Activated naive CD8-positive, alpha-beta T cell treated with anti-CD3 and anti-CD28 coated beads, Interleukin-2, amount 10 ng/mL, durations not matched to agents 7 days and 5 days (primary cell): ENCODE results near the gene SLC7A8. TPM values are rescaled to one million over a fixed set of nuclear protein-coding genes. Genes with fewer than 3 reads are reported as not detected.

Experiments used
- ATAC-seq: fragments of 150-1000 bp; cut with Tn5 transposase; one replicate; pipeline ENCODE4 v1.10.0; 2021; ENCODE audit warnings: low read depth, moderate library complexity
- POLR2A ChIA-PET: fragments of 350-600 bp; sonication (Branson Sonifier 250); formaldehyde crosslinking; loops from one replicate; lab custom pipeline; 2021; ENCODE audit warnings: antibody characterized with exemption; lab: Charles Lee
- DNase-seq: peaks from one replicate; pipeline ENCODE4 v3.0.0; 2021
- H3K27ac Mint-ChIP-seq: one replicate; pipeline ENCODE4 v1.8.0; 2022; ENCODE audit warnings: mild to moderate bottlenecking, mixed read lengths
- H3K27me3 Mint-ChIP-seq: one replicate; pipeline ENCODE4 v1.8.0; 2022; ENCODE audit warnings: mild to moderate bottlenecking, moderate library complexity, mixed read lengths
- H3K36me3 Mint-ChIP-seq: one replicate; pipeline ENCODE4 v1.8.0; 2021; ENCODE audit warnings: mild to moderate bottlenecking, mixed read lengths
- H3K4me1 Mint-ChIP-seq: one replicate; pipeline ENCODE4 v1.8.0; 2021; ENCODE audit warnings: mixed read lengths
- H3K4me3 Mint-ChIP-seq: one replicate; pipeline ENCODE4 v1.8.0; 2022; ENCODE audit warnings: mild to moderate bottlenecking, moderate library complexity, mixed read lengths
- H3K9me3 Mint-ChIP-seq: one replicate; pipeline ENCODE4 v1.8.0; 2021; ENCODE audit warnings: mixed read lengths
- total RNA-seq, 2 experiments: library from RNA; stranded (reverse); gene quantifications; one replicate each; pipeline ENCODE4 v1.2.3, GENCODE V29; 2021

Gene SLC7A8
- total RNA-seq, 2 experiments from 2014 or later: 1.8 to 3.1 TPM

DNA sequence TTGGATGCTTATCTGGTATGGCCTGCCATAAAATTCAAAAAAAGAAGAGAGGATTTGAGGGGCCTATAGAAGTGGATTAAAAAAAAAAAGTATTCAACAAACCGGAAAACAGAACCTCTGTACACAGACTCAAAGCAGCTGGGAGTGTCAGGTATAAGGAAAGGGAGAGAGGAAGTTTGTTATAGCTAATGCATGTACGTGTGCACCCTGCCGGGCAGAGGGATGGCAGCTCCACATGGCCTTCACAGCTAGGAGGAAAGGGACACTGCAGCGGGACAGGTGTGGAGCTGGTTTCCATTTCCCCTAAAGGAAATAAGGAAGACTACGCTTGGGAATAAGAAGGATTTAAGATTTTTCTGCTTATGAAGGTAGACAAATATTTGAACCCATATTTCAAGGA, 21.5 kb downstream of the SLC7A8 start:
- Mint-ChIP-seq H3K36me3 (no peaks in the 10 kb centered on the region), H3K4me1 (peaks cover 11% of the 10 kb centered on the region), H3K9me3 (no peaks in the 10 kb centered on the region), H3K4me3 (no peak overlapping the region), H3K27me3 (peaks cover 5% of the 10 kb centered on the region), H3K27ac (no peak overlapping the region)
- POLR2A ChIA-PET: interaction anchor here (0.9 kb wide), 1 partner anchor 41 kb away, joined by 3 read pairs; no protein-coding TSS in a partner anchor
- DNase-seq (no peak), ATAC-seq (no peak)

DNA sequence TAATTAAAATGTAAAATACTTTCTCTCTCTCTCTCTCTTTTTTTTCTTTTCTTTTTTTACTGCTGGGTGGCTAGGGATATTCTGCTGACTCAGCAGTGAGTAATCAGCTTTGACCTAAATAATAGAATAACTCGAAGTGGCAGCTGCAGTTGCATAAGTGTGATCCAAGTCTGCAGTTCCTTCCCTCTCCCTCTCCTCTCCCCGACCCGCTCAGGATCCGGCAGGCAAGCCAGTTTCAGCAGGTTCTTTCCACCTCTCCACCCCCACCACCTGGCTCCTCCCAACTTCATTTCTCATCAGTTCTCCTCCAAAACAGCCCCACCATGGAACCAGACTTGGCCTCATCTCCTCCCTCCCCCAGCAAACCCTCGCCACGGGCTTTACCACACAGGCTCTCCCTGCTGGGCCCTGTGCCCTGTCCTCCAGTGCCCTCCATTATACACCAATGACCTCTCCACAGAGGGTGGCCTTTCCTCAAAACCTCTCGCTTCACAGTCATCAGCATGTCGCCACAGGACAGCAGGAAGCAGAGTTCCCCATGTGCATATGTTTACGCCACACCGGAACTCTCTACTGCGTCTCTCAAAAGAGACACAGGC, 22.4 kb downstream of the SLC7A8 start:
- no peaks in the 10 kb centered on the region for H3K36me3 Mint-ChIP-seq

DNA sequence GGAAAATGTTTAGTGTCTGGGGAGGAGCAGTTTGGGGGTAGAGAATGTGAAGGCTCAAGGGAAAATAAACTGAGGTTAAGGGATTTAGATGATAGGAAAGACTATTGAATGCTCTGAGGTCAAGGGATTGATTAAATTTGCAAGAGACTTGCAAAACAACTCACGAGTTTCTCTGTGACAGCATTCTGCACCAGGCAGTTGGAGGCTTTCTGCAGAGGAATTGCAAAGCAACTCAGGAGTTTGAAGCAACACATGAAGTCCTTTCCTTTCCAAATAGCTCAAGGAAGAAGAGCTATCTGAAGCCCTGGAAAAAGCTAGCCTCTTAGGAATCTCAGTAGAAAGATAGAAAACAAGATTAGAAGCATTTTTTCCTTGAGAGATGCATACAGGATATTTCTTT, 23.9 kb downstream of the SLC7A8 start:
- no peaks in the 10 kb centered on the region for H3K9me3 Mint-ChIP-seq
- no peaks in the 10 kb centered on the region for H3K36me3 Mint-ChIP-seq
- peaks cover 7% of the 10 kb centered on the region for H3K27me3 Mint-ChIP-seq
- DNase-seq: no peak
- ATAC-seq: no peak
- H3K4me3 Mint-ChIP-seq: no peak overlapping the region
- POLR2A ChIA-PET: no interaction called here
- peaks cover 16% of the 10 kb centered on the region for H3K4me1 Mint-ChIP-seq
- no peak overlapping the region for H3K27ac Mint-ChIP-seq

More for the DNA sequence above, 22.4 kb downstream of the SLC7A8 start:
- POLR2A ChIA-PET: no interaction called here
- no peak overlapping the region for H3K4me3 Mint-ChIP-seq
- ATAC-seq (no peak), DNase-seq (no peak)
- H3K4me1 Mint-ChIP-seq: peaks cover 11% of the 10 kb centered on the region
- peak overlapping the region; percentile 35 for H3K27ac Mint-ChIP-seq
- H3K27me3 Mint-ChIP-seq: peaks cover 5% of the 10 kb centered on the region
- H3K9me3 Mint-ChIP-seq: no peaks in the 10 kb centered on the region

DNA sequence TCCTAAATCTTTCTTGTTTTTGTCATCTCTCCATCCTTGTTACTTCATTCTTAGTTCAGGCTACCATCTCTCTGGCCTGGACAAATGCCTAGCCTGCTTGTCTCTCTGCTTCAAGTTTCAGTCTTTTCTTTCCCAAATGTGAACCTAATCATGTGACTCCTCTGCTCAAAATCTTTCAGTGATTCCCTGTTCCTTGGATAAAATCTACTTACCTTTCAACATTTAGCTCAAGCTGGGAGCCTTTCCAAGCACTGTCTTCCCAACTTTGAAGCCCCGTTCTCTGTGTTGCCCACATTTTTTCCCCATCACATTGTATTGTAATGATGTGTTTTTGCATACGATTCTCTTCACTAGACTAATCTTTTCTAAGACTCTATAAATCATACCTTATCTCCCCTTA, 24.7 kb downstream of the SLC7A8 start:
- no peaks in the 10 kb centered on the region for H3K36me3 Mint-ChIP-seq
- ATAC-seq (no peak), DNase-seq (no peak)
- peaks cover 17% of the 10 kb centered on the region for H3K4me1 Mint-ChIP-seq
- no peak overlapping the region for H3K4me3 Mint-ChIP-seq
- no peak overlapping the region for H3K27ac Mint-ChIP-seq
- H3K27me3 Mint-ChIP-seq: peaks cover 7% of the 10 kb centered on the region
- POLR2A ChIA-PET: no interaction called here
- H3K9me3 Mint-ChIP-seq: no peaks in the 10 kb centered on the region

DNA sequence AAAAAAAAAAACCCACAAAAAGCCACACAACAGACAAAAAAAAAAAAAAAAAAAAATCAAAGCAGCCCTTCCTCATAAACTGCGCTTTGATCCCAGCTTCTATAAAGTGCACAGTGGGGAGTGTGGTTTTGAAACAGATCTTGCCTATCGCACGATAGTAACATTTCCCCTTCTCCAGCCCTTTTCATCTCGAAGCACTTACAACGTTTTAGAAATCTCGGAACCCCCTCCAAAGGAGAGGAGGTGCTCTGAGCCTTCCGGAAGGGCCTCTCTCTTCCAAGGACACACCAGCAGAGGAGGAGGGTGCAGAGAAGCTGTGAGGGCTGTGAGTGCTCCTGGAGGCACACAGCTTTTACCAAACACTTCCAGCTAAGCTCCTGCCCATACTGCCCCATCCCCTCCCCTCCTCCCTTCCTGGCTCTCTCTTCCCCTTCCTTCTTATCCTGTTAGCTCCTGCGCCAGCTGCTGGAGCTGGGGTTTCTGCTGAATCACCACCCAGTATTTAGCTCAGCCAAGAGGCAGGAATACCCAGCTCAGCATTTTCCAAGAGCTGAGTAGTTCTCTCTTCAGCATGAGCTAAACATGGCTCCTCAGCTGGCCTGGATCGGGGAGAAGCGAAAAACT, 28.4 kb downstream of the SLC7A8 start:
- Mint-ChIP-seq H3K27ac (no peak overlapping the region), H3K27me3 (peaks cover 11% of the 10 kb centered on the region), H3K4me3 (no peak overlapping the region), H3K36me3 (no peaks in the 10 kb centered on the region), H3K4me1 (peaks cover 9% of the 10 kb centered on the region), H3K9me3 (no peaks in the 10 kb centered on the region)
- POLR2A ChIA-PET: no interaction called here
- DNase-seq: no peak
- no peak for ATAC-seq

DNA sequence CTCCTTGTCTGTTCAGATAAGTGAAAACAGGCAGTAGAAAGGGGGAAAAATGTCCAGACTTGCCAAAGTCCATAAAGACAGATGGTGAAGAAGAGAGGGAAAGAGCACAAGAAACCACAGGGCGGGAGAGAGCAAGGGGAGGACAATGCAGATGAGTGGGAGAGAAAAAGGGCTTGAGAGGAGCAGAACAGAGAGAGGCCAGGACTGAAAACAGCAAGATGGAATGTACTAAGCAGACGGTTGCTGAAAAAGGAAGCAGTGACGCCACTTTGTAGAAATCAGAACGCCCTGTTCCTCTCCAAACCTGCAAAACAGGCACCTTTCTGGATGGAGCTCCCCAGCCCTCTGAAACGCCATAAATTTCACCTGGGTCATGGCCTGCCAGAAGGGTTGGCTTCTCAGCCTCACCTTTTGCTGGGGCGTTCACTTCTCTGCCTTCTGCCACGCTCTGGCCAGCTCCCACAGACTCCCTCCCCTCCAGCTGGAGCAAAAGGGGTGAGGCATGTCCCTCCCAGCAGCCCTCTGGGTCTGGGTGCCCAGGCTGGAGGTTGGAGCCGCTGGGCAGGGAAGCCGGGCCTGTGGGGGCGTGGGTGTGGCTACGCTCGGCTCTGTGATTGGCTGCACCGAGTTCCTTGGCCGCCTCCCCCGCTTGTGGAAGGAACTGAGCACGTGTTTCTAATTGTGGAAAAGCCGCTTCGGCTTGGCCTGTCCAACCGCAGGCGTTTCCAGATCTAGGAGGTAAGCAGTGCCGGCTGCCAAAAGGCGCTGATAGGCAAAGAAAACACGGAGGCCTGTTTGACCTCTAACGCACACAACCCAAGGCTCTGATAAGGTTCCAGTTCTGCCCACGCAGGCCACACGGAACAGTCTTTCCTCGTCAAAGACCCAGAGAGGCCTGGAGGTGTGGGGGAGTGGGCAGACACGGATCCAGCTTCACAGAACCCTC, 29.3 kb downstream of the SLC7A8 start:
- H3K4me1 Mint-ChIP-seq: peaks cover 9% of the 10 kb centered on the region
- no peak overlapping the region for H3K4me3 Mint-ChIP-seq
- POLR2A ChIA-PET: no interaction called here
- H3K9me3 Mint-ChIP-seq: no peaks in the 10 kb centered on the region
- no peak overlapping the region for H3K27ac Mint-ChIP-seq
- peaks cover 11% of the 10 kb centered on the region for H3K27me3 Mint-ChIP-seq
- ATAC-seq (no peak), DNase-seq (no peak)
- no peaks in the 10 kb centered on the region for H3K36me3 Mint-ChIP-seq

DNA sequence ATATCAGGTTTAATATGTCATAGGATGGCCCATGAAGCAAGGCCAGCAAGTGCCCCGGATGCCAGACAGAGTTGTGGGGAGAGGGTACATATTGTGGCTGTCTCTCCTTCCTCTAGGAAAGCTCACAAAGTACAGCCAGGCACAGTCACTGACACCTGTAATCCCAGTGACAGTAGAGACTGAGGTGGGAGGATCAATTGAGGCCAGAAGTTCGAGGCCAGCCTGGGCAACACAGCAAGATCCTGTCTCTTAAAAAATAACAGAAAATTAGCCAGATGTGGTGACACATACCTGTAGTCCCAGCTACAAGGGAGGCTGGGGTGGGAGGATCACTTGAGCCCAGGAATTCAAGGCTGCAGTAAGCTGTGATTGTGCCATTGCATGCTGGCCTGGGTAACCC, 32.1 kb downstream of the SLC7A8 start:
- H3K27ac Mint-ChIP-seq: no peak overlapping the region
- H3K27me3 Mint-ChIP-seq: peaks cover 5% of the 10 kb centered on the region
- DNase-seq (no peak), ATAC-seq (no peak)
- H3K4me3 Mint-ChIP-seq: no peak overlapping the region
- no peaks in the 10 kb centered on the region for H3K9me3 Mint-ChIP-seq
- H3K36me3 Mint-ChIP-seq: no peaks in the 10 kb centered on the region
- POLR2A ChIA-PET: interaction anchor here (0.6 kb wide), 1 partner anchor 19 kb away, joined by 5 read pairs; no protein-coding TSS in a partner anchor
- peaks cover 11% of the 10 kb centered on the region for H3K4me1 Mint-ChIP-seq

DNA sequence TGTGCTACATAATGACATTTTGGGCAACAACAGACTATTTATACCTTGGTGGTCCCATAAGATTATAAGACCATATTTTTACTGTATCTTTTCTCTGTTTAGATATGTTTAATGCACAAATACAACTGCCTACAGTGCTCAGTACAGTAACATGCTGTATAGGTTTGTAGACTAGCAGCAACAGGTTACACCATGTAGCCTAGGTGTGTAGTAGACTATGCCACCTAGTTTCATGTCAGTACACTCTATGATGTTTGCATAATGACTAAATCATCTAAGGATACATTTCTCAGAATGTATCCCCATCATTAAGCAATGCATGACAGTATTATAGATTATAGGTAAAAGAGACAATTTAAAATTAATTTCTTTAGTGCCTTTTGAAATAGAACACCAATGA, 33.7 kb downstream of the SLC7A8 start:
- Mint-ChIP-seq H3K4me3 (no peak overlapping the region), H3K27ac (no peak overlapping the region), H3K36me3 (no peaks in the 10 kb centered on the region), H3K27me3 (peaks cover 3% of the 10 kb centered on the region), H3K4me1 (peaks cover 8% of the 10 kb centered on the region), H3K9me3 (no peaks in the 10 kb centered on the region)
- POLR2A ChIA-PET: no interaction called here
- no peak for ATAC-seq
- DNase-seq: no peak

DNA sequence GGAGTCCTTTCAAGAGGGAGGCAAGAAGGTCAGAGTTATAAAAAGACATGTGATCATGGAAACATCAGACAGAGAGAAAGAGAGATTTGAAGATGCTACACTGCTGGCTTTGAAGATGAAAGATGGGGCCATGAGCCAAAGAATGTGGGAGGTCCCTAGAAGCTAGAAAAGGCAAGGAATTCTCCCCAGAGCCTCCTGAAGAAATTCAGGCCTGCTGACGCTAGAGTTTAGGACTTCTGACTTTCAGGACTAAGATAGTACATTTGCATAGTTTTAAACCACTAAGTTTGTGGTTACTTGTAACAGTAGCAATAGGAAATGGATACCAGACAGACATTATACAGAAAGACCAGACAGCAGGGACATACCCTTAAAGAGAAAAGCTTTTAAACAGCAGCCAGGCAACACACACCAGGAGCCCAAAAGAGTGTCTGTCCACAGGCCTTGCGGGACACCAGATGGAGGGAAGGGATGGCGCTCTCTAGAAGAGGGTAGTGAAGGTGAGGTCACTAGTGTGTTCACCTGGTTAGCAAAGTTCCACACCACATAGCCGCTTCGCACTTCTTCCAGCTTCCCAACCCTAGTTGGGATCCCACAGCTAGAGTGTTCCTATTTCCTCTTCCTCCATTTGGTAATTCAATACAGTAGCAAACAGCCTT, 34.7 kb downstream of the SLC7A8 start:
- Mint-ChIP-seq H3K9me3 (no peaks in the 10 kb centered on the region), H3K4me3 (no peak overlapping the region), H3K36me3 (no peaks in the 10 kb centered on the region), H3K27me3 (peaks cover 3% of the 10 kb centered on the region), H3K27ac (no peak overlapping the region), H3K4me1 (peaks cover 6% of the 10 kb centered on the region)
- DNase-seq (no peak), ATAC-seq (no peak)
- POLR2A ChIA-PET: no interaction called here

DNA sequence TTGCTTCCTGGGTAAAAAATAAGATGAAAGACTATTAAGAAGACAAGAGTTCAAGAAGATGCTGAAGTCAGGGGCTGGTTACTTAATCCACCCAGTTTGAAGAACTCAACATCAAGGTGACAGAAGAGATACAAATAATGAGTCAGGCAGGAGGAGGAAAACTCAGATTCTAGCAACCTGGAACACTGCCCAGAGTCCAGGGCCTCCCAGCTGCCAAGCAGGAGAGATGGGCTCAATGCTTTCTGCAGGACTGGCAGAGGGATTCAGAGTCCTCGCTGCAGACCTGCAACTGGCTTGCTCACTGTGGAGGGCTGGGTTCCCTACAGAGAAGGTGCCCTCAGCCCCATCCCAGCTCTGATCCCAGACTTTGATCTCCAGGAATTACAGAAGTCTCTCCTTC, 35.8 kb downstream of the SLC7A8 start:
- peaks cover 4% of the 10 kb centered on the region for H3K4me1 Mint-ChIP-seq
- no peak overlapping the region for H3K4me3 Mint-ChIP-seq
- POLR2A ChIA-PET: no interaction called here
- H3K9me3 Mint-ChIP-seq: no peaks in the 10 kb centered on the region
- H3K36me3 Mint-ChIP-seq: no peaks in the 10 kb centered on the region
- H3K27ac Mint-ChIP-seq: no peak overlapping the region
- DNase-seq (no peak), ATAC-seq (no peak)
- peaks cover 3% of the 10 kb centered on the region for H3K27me3 Mint-ChIP-seq

DNA sequence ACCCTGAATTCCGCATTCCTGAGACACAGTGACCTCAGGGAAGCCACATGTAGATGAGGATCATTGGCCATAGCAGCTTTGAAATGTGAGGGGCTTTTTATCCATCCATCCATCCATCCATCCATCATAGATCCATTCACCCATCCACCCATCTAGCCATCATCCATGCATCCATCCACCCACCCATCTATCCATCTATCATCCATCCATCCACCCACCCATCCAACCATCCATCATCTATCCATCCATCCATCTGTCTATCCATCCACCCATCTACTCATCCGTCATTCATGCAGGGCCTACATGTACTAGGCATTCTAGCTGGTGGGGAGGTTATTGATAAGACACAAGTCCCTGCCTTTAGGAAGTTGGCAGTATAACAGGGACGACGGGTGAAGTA, 36.5 kb downstream of the SLC7A8 start:
- ATAC-seq: no peak
- H3K36me3 Mint-ChIP-seq: no peaks in the 10 kb centered on the region
- POLR2A ChIA-PET: no interaction called here
- H3K4me3 Mint-ChIP-seq: no peak overlapping the region
- H3K4me1 Mint-ChIP-seq: peaks cover 4% of the 10 kb centered on the region
- H3K27ac Mint-ChIP-seq: no peak overlapping the region
- peaks cover 3% of the 10 kb centered on the region for H3K27me3 Mint-ChIP-seq
- no peaks in the 10 kb centered on the region for H3K9me3 Mint-ChIP-seq
- DNase-seq: no peak

DNA sequence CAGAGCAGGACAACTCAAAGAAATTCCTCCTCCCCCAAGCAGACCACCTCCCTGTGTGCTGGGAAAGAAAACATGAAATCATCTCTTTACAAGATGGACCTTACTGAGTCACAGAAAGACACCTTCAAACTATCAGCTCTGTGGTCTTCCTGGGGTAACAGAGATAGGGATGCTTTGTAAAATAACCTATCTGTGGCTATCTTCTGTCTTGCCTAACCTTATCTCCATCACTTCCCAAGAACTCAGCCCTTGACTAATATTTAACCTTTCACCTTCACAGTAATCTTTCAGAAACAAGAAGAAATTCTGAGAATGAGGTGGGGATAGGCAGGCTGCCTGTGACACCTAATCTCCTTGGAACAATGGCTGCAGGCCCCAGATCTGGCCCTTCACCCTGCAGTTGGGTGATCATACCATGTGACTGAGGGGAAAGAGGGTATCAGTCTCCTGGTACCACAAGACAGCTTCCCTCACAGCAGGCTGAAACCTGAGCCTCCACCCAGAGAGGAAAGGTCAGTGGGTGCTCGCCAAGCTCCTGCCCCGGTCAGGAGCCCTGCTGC, 37.0 kb downstream of the SLC7A8 start:
- POLR2A ChIA-PET: no interaction called here
- Mint-ChIP-seq H3K36me3 (no peaks in the 10 kb centered on the region), H3K4me3 (no peak overlapping the region), H3K9me3 (no peaks in the 10 kb centered on the region), H3K4me1 (peaks cover 4% of the 10 kb centered on the region), H3K27ac (no peak overlapping the region), H3K27me3 (peaks cover 3% of the 10 kb centered on the region)
- DNase-seq: no peak
- ATAC-seq: no peak

DNA sequence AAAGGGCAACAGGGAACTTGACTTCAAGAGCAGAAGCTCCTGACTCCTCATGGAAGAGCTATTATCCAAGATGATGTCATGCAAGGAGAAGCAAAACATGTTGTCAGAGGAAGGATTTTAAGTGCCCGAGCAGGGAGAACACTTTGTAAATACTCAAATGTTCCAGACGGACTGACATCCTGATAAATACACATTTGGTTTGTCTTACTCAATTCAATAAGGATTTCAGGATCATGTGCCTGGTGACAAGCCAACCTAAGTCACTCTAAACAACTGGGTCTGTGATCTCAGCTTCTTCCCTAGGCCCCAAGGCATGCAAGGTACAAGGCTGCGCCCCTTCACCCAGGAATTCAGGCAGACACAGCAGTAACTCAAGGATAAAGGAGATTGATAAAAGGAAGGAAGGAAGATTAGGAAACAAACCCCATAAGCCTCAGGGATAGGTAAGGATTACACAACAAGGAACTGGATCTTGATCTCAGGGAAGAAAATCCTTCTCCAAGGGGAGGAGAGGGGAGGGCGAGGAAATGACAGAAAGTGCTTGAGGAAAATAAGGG, 37.6 kb downstream of the SLC7A8 start:
- H3K27me3 Mint-ChIP-seq: no peaks in the 10 kb centered on the region
- H3K4me1 Mint-ChIP-seq: peaks cover 4% of the 10 kb centered on the region
- POLR2A ChIA-PET: no interaction called here
- no peak overlapping the region for H3K27ac Mint-ChIP-seq
- no peaks in the 10 kb centered on the region for H3K36me3 Mint-ChIP-seq
- H3K9me3 Mint-ChIP-seq: no peaks in the 10 kb centered on the region
- ATAC-seq (no peak), DNase-seq (no peak)
- no peak overlapping the region for H3K4me3 Mint-ChIP-seq
